Measurements from ENCODE around the gene SNURF. TPM values are rescaled to one million over a fixed set of nuclear protein-coding genes. Genes with fewer than 3 reads are reported as not detected.

Gene SNURF
- total RNA-seq, 2 experiments from 2014 or later = 6.2 to 10.3 TPM

- H3K36me3 Mint-ChIP-seq (ENCODE audit: low read depth) = peaks cover 78% of the 10 kb centered on the region
- peaks cover 21% of the 10 kb centered on the region for H3K9me3 Mint-ChIP-seq (ENCODE audit: insufficient read depth)
- ATAC-seq = no peak
- H3K4me1 Mint-ChIP-seq (ENCODE audit: low read depth) = no peaks in the 10 kb centered on the region
- ChIA-PET POLR2A (no interaction called here), CTCF (no interaction called here)
- no peak overlapping the region for H3K27ac Mint-ChIP-seq
- DNase-seq = no peak
- no peaks in the 10 kb centered on the region for H3K27me3 Mint-ChIP-seq (ENCODE audit: low read depth)
- no peak overlapping the region for H3K4me3 Mint-ChIP-seq
These were observed 22.1 kb downstream of the SNURF start for GRCh38 chr15:24976932-24977331.

GRCh38 chr15:24977686-24978085, 22.9 kb downstream of the SNURF start:
- no peak overlapping the region for H3K27ac Mint-ChIP-seq
- peaks cover 83% of the 10 kb centered on the region for H3K36me3 Mint-ChIP-seq (ENCODE audit: low read depth)
- CTCF ChIA-PET = no interaction called here

GRCh38 chr15:24985224-24985623, 30.4 kb downstream of the SNURF start:
- CTCF ChIA-PET = no interaction called here
- Mint-ChIP-seq H3K27me3 (ENCODE audit: low read depth) (no peaks in the 10 kb centered on the region), H3K4me1 (ENCODE audit: low read depth) (no peaks in the 10 kb centered on the region), H3K4me3 (no peak overlapping the region), H3K9me3 (ENCODE audit: insufficient read depth) (peaks cover 22% of the 10 kb centered on the region), H3K27ac (no peak overlapping the region), H3K36me3 (ENCODE audit: low read depth) (peaks cover 82% of the 10 kb centered on the region)
- POLR2A ChIA-PET = no interaction called here
- no peak for DNase-seq
- ATAC-seq = no peak

More at GRCh38 chr15:24977686-24978085, 22.9 kb downstream of the SNURF start:
- H3K4me1 Mint-ChIP-seq (ENCODE audit: low read depth) = no peaks in the 10 kb centered on the region
- ATAC-seq (no peak), DNase-seq (no peak)
- POLR2A ChIA-PET = no interaction called here
- no peak overlapping the region for H3K4me3 Mint-ChIP-seq
- no peaks in the 10 kb centered on the region for H3K27me3 Mint-ChIP-seq (ENCODE audit: low read depth)
- peaks cover 21% of the 10 kb centered on the region for H3K9me3 Mint-ChIP-seq (ENCODE audit: insufficient read depth)

- CTCF ChIA-PET = no interaction called here
- ATAC-seq = no peak
- H3K36me3 Mint-ChIP-seq (ENCODE audit: low read depth) = peaks cover 84% of the 10 kb centered on the region
- no peaks in the 10 kb centered on the region for H3K27me3 Mint-ChIP-seq (ENCODE audit: low read depth)
- no peak for DNase-seq
- H3K27ac Mint-ChIP-seq = no peak overlapping the region
- peaks cover 30% of the 10 kb centered on the region for H3K9me3 Mint-ChIP-seq (ENCODE audit: insufficient read depth)
- H3K4me1 Mint-ChIP-seq (ENCODE audit: low read depth) = no peaks in the 10 kb centered on the region
- no peak overlapping the region for H3K4me3 Mint-ChIP-seq
- POLR2A ChIA-PET = no interaction called here
These were observed 31.9 kb downstream of the SNURF start for GRCh38 chr15:24986653-24987052.

Other genes with a start within 250 kb of the SNURF start
- gene SNRPN, start within 50 bp of the SNURF start, total RNA-seq = 10 to 100 TPM; 54.2 to 61.4 TPM

Measured in activated CD8-positive, alpha-beta T cell treated with anti-CD3 and anti-CD28 coated beads, Interleukin-2, amount 10 ng/mL, durations not matched to agents 7 days and 5 days (primary cell).